Measurements from ENCODE around the gene AGAP3.

The AGAP3 gene

GRCh38 chr7:151110236-151110940 lies 24.1 kb downstream of the AGAP3 start:
- no peak for DNase-seq (ENCODE audit: low read depth)

GRCh38 chr7:151110941-151111645 lies 24.8 kb downstream of the AGAP3 start:
- DNase-seq (ENCODE audit: low read depth): peak; percentile 68

GRCh38 chr7:151113344-151114150 lies 27.3 kb downstream of the AGAP3 start:
- DNase-seq (ENCODE audit: low read depth): no peak

- DNase-seq (ENCODE audit: low read depth): no peak
Measured at GRCh38 chr7:151114151-151115090, 28.1 kb downstream of the AGAP3 start.

GRCh38 chr7:151115121-151115835 lies 29.0 kb downstream of the AGAP3 start:
- peak; percentile 19 for DNase-seq (ENCODE audit: low read depth)

- DNase-seq (ENCODE audit: low read depth): no peak
Measured at GRCh38 chr7:151115836-151116418, 29.7 kb downstream of the AGAP3 start.

GRCh38 chr7:151116603-151117440 lies 30.5 kb downstream of the AGAP3 start:
- no peak for DNase-seq (ENCODE audit: low read depth)

GRCh38 chr7:151117565-151117964 lies 31.3 kb downstream of the AGAP3 start:
- DNase-seq (ENCODE audit: low read depth): peak; percentile 16

- no peak for DNase-seq (ENCODE audit: low read depth)
Measured at GRCh38 chr7:151118108-151119054, 32.1 kb downstream of the AGAP3 start.

GRCh38 chr7:151119055-151119415 lies 32.8 kb downstream of the AGAP3 start:
- no peak for DNase-seq (ENCODE audit: low read depth)

- DNase-seq (ENCODE audit: low read depth): no peak
Measured at GRCh38 chr7:151119902-151120301, 33.6 kb downstream of the AGAP3 start.

GRCh38 chr7:151120896-151121295 lies 34.6 kb downstream of the AGAP3 start:
- no peak for DNase-seq (ENCODE audit: low read depth)

- no peak for DNase-seq (ENCODE audit: low read depth)
Measured at GRCh38 chr7:151121380-151122170, 35.3 kb downstream of the AGAP3 start.

- DNase-seq (ENCODE audit: low read depth): no peak
Measured at GRCh38 chr7:151122276-151122675, 36.0 kb downstream of the AGAP3 start.

- no peak for DNase-seq (ENCODE audit: low read depth)
Measured at GRCh38 chr7:151122796-151123157, 36.5 kb downstream of the AGAP3 start.

GRCh38 chr7:151123158-151123821 lies 37.0 kb downstream of the AGAP3 start:
- no peak for DNase-seq (ENCODE audit: low read depth)

- peak; percentile 84 for DNase-seq (ENCODE audit: low read depth)
Measured at GRCh38 chr7:151123822-151124464, 37.7 kb downstream of the AGAP3 start.

All from activated T-cell treated with anti-CD3 and anti-CD28 coated beads for 1 hour (primary cell).